Mucosa of stomach (tissue), 1 donor: ENCODE data around the gene HSDL1.

Experiments
- H3K27me3 ChIP-seq: one replicate; pipeline ENCODE4 v1.7.0; 2013; ENCODE audit warnings: mild to moderate bottlenecking, low read length; ENCODE audit not compliant: control insufficient read depth, insufficient read depth
- H3K36me3 ChIP-seq: one replicate; pipeline ENCODE4 v1.7.0; 2013; ENCODE audit warnings: low read length; ENCODE audit not compliant: control insufficient read depth, insufficient read depth
- H3K4me1 ChIP-seq: one replicate; pipeline ENCODE4 v1.7.0; 2013; ENCODE audit warnings: mild to moderate bottlenecking, low read length; ENCODE audit not compliant: control insufficient read depth, insufficient read depth
- H3K4me3 ChIP-seq: one replicate; pipeline ENCODE4 v1.7.0; 2013; ENCODE audit warnings: low read length
- H3K9ac ChIP-seq: one replicate; pipeline ENCODE4 v1.7.0; 2013; ENCODE audit warnings: mild to moderate bottlenecking, low read length, moderate library complexity
- H3K9me3 ChIP-seq: one replicate; pipeline ENCODE4 v1.7.0; 2013; ENCODE audit warnings: mild to moderate bottlenecking, low read length, moderate library complexity; ENCODE audit not compliant: control insufficient read depth
- donor health status: Pancreatic carcinoma.

Gene HSDL1

GRCh38 chr16:84144859-84145639 lies at the start of gene HSDL1, which contains the start of gene DNAAF1:
Gene HSDL1, minus strand, starts transcription at chr16:84145177. Its CDS starts 13,856 bp downstream, at chr16:84131321.
Gene DNAAF1, plus strand, starts transcription at chr16:84145308. Its CDS starts 133 bp downstream, at chr16:84145441.
- Histone ChIP-seq H3K9ac (peak within 1 kb of the TSS; percentile 64), H3K36me3 (no peaks in the 10 kb centered on the region), H3K27me3 (no peaks in the 10 kb centered on the region), H3K9me3 (no peaks in the 10 kb centered on the region), H3K4me1 (no peaks in the 10 kb centered on the region), H3K4me3 (peak within 1 kb of the TSS; percentile 20)

- Histone ChIP-seq H3K27me3 (peaks cover 10% of the 10 kb centered on the region), H3K4me1 (no peaks in the 10 kb centered on the region), H3K9ac (no peak overlapping the region), H3K4me3 (no peak overlapping the region), H3K9me3 (no peaks in the 10 kb centered on the region), H3K36me3 (no peaks in the 10 kb centered on the region)
Measured at GRCh38 chr16:84194018-84194417, 49.0 kb upstream of the HSDL1 start.

GRCh38 chr16:84193480-84193879 lies 48.5 kb upstream of the HSDL1 start:
- H3K4me1 ChIP-seq: no peaks in the 10 kb centered on the region
- H3K4me3 ChIP-seq: no peak overlapping the region
- H3K36me3 ChIP-seq: no peaks in the 10 kb centered on the region
- peaks cover 10% of the 10 kb centered on the region for H3K27me3 ChIP-seq
- no peak overlapping the region for H3K9ac ChIP-seq
- H3K9me3 ChIP-seq: no peaks in the 10 kb centered on the region

- H3K9me3 ChIP-seq: no peaks in the 10 kb centered on the region
- peaks cover 10% of the 10 kb centered on the region for H3K27me3 ChIP-seq
- H3K36me3 ChIP-seq: no peaks in the 10 kb centered on the region
- H3K9ac ChIP-seq: no peak overlapping the region
- H3K4me1 ChIP-seq: no peaks in the 10 kb centered on the region
- H3K4me3 ChIP-seq: no peak overlapping the region
Measured at GRCh38 chr16:84191466-84191865, 46.5 kb upstream of the HSDL1 start.

- peaks cover 10% of the 10 kb centered on the region for H3K27me3 ChIP-seq
- H3K9ac ChIP-seq: no peak within 1 kb of the TSS
- H3K9me3 ChIP-seq: no peaks in the 10 kb centered on the region
- H3K4me3 ChIP-seq: no peak within 1 kb of the TSS
- peaks cover 4% of the 10 kb centered on the region for H3K4me1 ChIP-seq
- no peaks in the 10 kb centered on the region for H3K36me3 ChIP-seq
Measured at GRCh38 chr16:84190731-84191388, 45.9 kb upstream of the HSDL1 start, which contains the start of gene ADAD2. Gene ADAD2, plus strand, starts transcription at chr16:84191157. Its CDS starts 74 bp downstream, at chr16:84191231.

GRCh38 chr16:84186685-84187437 lies 41.9 kb upstream of the HSDL1 start, which contains the start of gene TAF1C:
Gene TAF1C, minus strand, starts transcription at chr16:84187057. Its CDS starts 2,069 bp downstream, at chr16:84184988.
- Histone ChIP-seq H3K4me1 (peaks cover 9% of the 10 kb centered on the region), H3K9ac (peak within 1 kb of the TSS; percentile 90), H3K9me3 (no peaks in the 10 kb centered on the region), H3K36me3 (peaks cover 2% of the 10 kb centered on the region), H3K27me3 (no peaks in the 10 kb centered on the region), H3K4me3 (peak within 1 kb of the TSS; percentile 62)

GRCh38 chr16:84184775-84185174 lies 39.8 kb upstream of the HSDL1 start:
- Histone ChIP-seq H3K4me3 (no peak overlapping the region), H3K9me3 (no peaks in the 10 kb centered on the region), H3K4me1 (peaks cover 9% of the 10 kb centered on the region), H3K27me3 (no peaks in the 10 kb centered on the region), H3K36me3 (peaks cover 4% of the 10 kb centered on the region), H3K9ac (no peak overlapping the region)

GRCh38 chr16:84183911-84184591 lies 39.1 kb upstream of the HSDL1 start:
- Histone ChIP-seq H3K4me3 (no peak overlapping the region), H3K9ac (no peak overlapping the region), H3K27me3 (no peaks in the 10 kb centered on the region)

GRCh38 chr16:84183572-84183875 lies 38.5 kb upstream of the HSDL1 start:
- Histone ChIP-seq H3K27me3 (no peaks in the 10 kb centered on the region), H3K9me3 (no peaks in the 10 kb centered on the region), H3K4me3 (no peak overlapping the region), H3K4me1 (peaks cover 9% of the 10 kb centered on the region), H3K9ac (no peak overlapping the region), H3K36me3 (peaks cover 4% of the 10 kb centered on the region)

More at GRCh38 chr16:84183911-84184591, 39.1 kb upstream of the HSDL1 start:
- peaks cover 9% of the 10 kb centered on the region for H3K4me1 ChIP-seq
- H3K9me3 ChIP-seq: no peaks in the 10 kb centered on the region
- H3K36me3 ChIP-seq: peaks cover 4% of the 10 kb centered on the region

- Histone ChIP-seq H3K4me3 (no peak overlapping the region), H3K4me1 (peaks cover 9% of the 10 kb centered on the region), H3K9me3 (no peaks in the 10 kb centered on the region), H3K36me3 (peaks cover 4% of the 10 kb centered on the region), H3K27me3 (no peaks in the 10 kb centered on the region), H3K9ac (no peak overlapping the region)
Measured at GRCh38 chr16:84182680-84183571, 37.9 kb upstream of the HSDL1 start.

- no peak overlapping the region for H3K4me3 ChIP-seq
- no peaks in the 10 kb centered on the region for H3K9me3 ChIP-seq
- peaks cover 14% of the 10 kb centered on the region for H3K4me1 ChIP-seq
- H3K9ac ChIP-seq: no peak overlapping the region
- peaks cover 4% of the 10 kb centered on the region for H3K36me3 ChIP-seq
- H3K27me3 ChIP-seq: no peaks in the 10 kb centered on the region
Measured at GRCh38 chr16:84182104-84182503, 37.1 kb upstream of the HSDL1 start.
